ENCODE results near the gene KLHL29. TPM values are rescaled to one million over a fixed set of nuclear protein-coding genes. Genes with fewer than 3 reads are reported as not detected.

The KLHL29 gene
- total RNA-seq, 1 experiment from 2014 or later, result 2.4 TPM

DNA sequence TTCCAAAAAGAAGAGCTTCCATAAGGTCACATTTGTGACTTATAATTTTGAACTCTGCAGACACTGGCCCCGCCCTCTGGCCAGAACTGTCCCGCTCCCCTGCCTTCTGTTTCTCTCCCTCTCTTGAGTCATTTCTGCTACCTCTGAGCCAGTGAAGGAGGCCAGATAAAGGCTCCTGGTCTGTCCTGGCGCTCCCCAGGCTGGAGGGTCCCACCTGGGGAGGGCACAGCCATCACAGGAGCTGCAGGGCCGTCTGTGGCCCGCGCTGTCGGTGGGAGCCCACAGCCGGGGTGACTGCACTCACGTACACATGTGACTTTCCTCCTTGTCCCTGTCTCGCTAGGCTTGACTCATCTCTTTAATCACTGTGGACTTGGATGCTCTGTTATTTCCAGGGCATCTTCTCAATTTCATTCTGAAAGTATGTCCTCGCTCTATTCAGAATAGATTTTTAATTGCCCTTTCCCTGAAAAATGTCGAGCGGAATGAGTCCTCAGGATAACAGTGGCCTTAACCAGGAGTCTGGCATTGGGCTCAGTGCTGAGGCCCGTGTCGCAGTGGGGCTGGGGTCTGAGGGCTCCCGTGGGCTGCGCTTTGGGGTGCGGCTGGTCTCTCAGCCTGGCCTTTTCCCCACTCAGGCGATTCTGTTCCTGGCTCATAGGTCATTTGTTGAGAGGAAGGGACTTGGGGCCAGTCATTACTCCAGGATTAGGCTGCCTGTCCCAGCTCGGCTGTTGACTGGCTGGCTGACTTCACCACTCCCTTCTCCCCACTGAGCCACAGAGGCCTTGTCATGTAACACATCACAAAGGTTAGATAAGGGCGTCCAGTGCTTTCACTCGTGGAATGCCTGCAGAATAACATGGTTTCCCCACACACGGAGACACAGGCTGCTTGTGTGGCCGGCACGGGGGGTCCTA, 34.5 kb downstream of the KLHL29 start:
- Histone ChIP-seq H3K9ac (ENCODE audit: extremely low read depth, insufficient read length, low read length) (no peak overlapping the region), H2BK20ac (ENCODE audit: low read depth, low read length, poor library complexity, severe bottlenecking) (no peak overlapping the region), H3K27me3 (ENCODE audit: insufficient read depth, low read length) (no peaks in the 10 kb centered on the region), H4K8ac (replicated peaks; ENCODE audit: insufficient read length, low read depth, low read length) (no peak overlapping the region), H3K79me2 (ENCODE audit: insufficient read depth, low read length) (no peaks in the 10 kb centered on the region), H2AFZ (ENCODE audit: low read length) (no peak overlapping the region), H3K18ac (ENCODE audit: insufficient read length, low read depth, low read length) (no peak overlapping the region), H3K14ac (ENCODE audit: insufficient read depth, low read length) (no peak overlapping the region), H2BK120ac (ENCODE audit: low read depth, low read length, poor library complexity, severe bottlenecking) (no peak overlapping the region), H3K9me3 (ENCODE audit: control insufficient read depth, low read depth, low read length) (no peaks in the 10 kb centered on the region), H3T11ph (ENCODE audit: low read length) (no peak overlapping the region), H2BK15ac (ENCODE audit: low read depth, low read length) (no peak overlapping the region), H3K4me2 (ENCODE audit: insufficient read depth, insufficient read length, low read length) (no peak overlapping the region), H3K79me1 (ENCODE audit: insufficient read depth, low read depth, low read length, poor library complexity, severe bottlenecking) (no peaks in the 10 kb centered on the region), H3K27ac (ENCODE audit: insufficient read length, low read depth, low read length) (no peak overlapping the region), H3K23me2 (ENCODE audit: insufficient read length, low read depth, low read length, poor library complexity, severe bottlenecking) (no peaks in the 10 kb centered on the region), H4K91ac (ENCODE audit: insufficient read length, low read depth, low read length) (no peak overlapping the region), H2BK5ac (ENCODE audit: insufficient read length, low read length) (no peak overlapping the region), H2AK5ac (ENCODE audit: insufficient read length, low read length) (no peak overlapping the region), H4K5ac (ENCODE audit: insufficient read length, low read depth, low read length) (no peak overlapping the region), H3K4ac (ENCODE audit: low read depth, low read length) (no peak overlapping the region), H2BK12ac (ENCODE audit: insufficient read length, low read depth, low read length) (no peak overlapping the region), H4K20me1 (ENCODE audit: control insufficient read depth, insufficient read depth, insufficient read length) (no peaks in the 10 kb centered on the region), H3K56ac (ENCODE audit: insufficient read length, low read depth, low read length) (no peak overlapping the region), H3K23ac (ENCODE audit: insufficient read length, low read depth, low read length) (no peak overlapping the region), H3K4me1 (ENCODE audit: insufficient read depth, low read length) (no peaks in the 10 kb centered on the region; the same call in 1 of the 2 replicates)
- no peak for TF ChIP-seq CTCF (conservative IDR thresholded peaks at IDR 0.05)
- Mint-ChIP-seq H3K4me1 (peaks cover 14 to 25% of the 10 kb centered on the region in 2 experiments), H3K4me3 (no peak overlapping the region), H3K27me3 (ENCODE audit: low read depth) (peaks cover 6% of the 10 kb centered on the region), H3K27ac (no peak overlapping the region; a peak in 1 of 7 replicates), H3K9me3 (no peaks in the 10 kb centered on the region), H3K36me3 (ENCODE audit: insufficient read depth in 1 of 3, low read depth in 3 of 3) (no peaks in the 10 kb centered on the region)
- no CpG with 5 or more reads among the region's 25 CpGs for WGBS (ENCODE audit: extremely low coverage, insufficient read length, low lambda C conversion rate)
- no peak for DNase-seq
